Panc1 (cell line): ENCODE results near the gene GBX1. TPM values are rescaled to one million over a fixed set of nuclear protein-coding genes. Genes with fewer than 3 reads are reported as not detected.

Experiments
- ATAC-seq: fragments of 200-7000 bp; cut with Tn5 transposase; 2 replicates; pipeline ENCODE4 v1.9.1; 2020; ENCODE audit warnings: mild to moderate bottlenecking, moderate library complexity
- BruUV-seq: library from RNA; stranded (reverse); fragments of 400-500 nt; replicated peaks from 2 replicates; lab custom pipeline; 2021; lab: Mats Ljungman, UMichigan
- CTCF ChIA-PET: fragments of 300-600 bp; sonication (Branson Sonifier 250); formaldehyde crosslinking; loops from one replicate; lab custom pipeline; 2022; ENCODE audit warnings: antibody characterized with exemption; lab: Charles Lee
- POLR2A ChIA-PET: fragments of 300-600 bp; sonication (Branson Sonifier 250); formaldehyde crosslinking; loops from one replicate; lab custom pipeline; 2022; ENCODE audit warnings: antibody characterized with exemption; lab: Charles Lee
- DNase-seq: peaks from one replicate; pipeline ENCODE4 v3.0.0-alpha.2; 2010; ENCODE audit warnings: low read depth, low spot score
- H3K27ac ChIP-seq: 2 replicates; pipeline ENCODE4 v1.5.1; 2011; ENCODE audit warnings: mild to moderate bottlenecking, low read length, inconsistent platforms
- H3K27me3 ChIP-seq: fragments of 200-500 bp; sonication (Bioruptor generic); 2 replicates; pipeline ENCODE4 v1.6.0; 2014; ENCODE audit warnings: low read length, inconsistent platforms; ENCODE audit not compliant: control insufficient read depth, insufficient read depth
- H3K36me3 ChIP-seq: fragments of 200-500 bp; sonication (Bioruptor generic); 2 replicates; pipeline ENCODE4 v1.5.1; 2014; ENCODE audit warnings: inconsistent platforms, mild to moderate bottlenecking, low read length, moderate library complexity; ENCODE audit not compliant: control insufficient read depth, insufficient read depth
- H3K4me1 ChIP-seq: 2 replicates; pipeline ENCODE4 v1.5.1; 2011; ENCODE audit warnings: inconsistent platforms, mild to moderate bottlenecking, low read length, moderate library complexity; ENCODE audit not compliant: control insufficient read depth, insufficient read depth
- H3K4me3 ChIP-seq, 2 experiments: 2 replicates each; pipeline ENCODE4 v1.5.1; 2011 to 2012; ENCODE audit warnings: low read depth in 2 of 2, low read length in 2 of 2, mild to moderate bottlenecking in 2 of 2, inconsistent platforms in 1 of 2, moderate library complexity in 1 of 2
- H3K9me3 ChIP-seq: fragments of 200-500 bp; sonication (Bioruptor generic); 2 replicates; pipeline ENCODE4 v1.5.1; 2014; ENCODE audit warnings: low read depth, mild to moderate bottlenecking, inconsistent platforms, low read length, moderate library complexity; ENCODE audit not compliant: control insufficient read depth, insufficient read depth
- CTCF ChIP-seq: fragments of 450-650 bp; IDR thresholded peaks from 2 replicates; pipeline ENCODE4 v1.5.1; 2017; ENCODE audit warnings: mild to moderate bottlenecking
- POLR2AphosphoS5 ChIP-seq: IDR thresholded peaks from 2 replicates; pipeline ENCODE4 v1.6.1; 2012; ENCODE audit warnings: mild to moderate bottlenecking, low read depth, low read length, moderate library complexity
- REST ChIP-seq, 2 experiments: IDR thresholded peaks; 2 replicates each; pipeline ENCODE4 v1.6.1; 2011 to 2012; ENCODE audit warnings: low read depth in 2 of 2, control low read depth in 1 of 2, low read length in 1 of 2, mild to moderate bottlenecking in 1 of 2, moderate library complexity in 1 of 2; ENCODE audit not compliant: insufficient read depth in 1 of 2
- SIN3A ChIP-seq: IDR thresholded peaks from 2 replicates; pipeline ENCODE4 v1.6.1; 2012; ENCODE audit warnings: low read depth, mild to moderate bottlenecking, low read length, moderate library complexity, borderline replicate concordance; ENCODE audit not compliant: insufficient read depth
- TCF7L2 ChIP-seq: IDR thresholded peaks from 2 replicates; pipeline ENCODE4 v1.6.1; 2011; ENCODE audit warnings: mild to moderate bottlenecking, low read depth, low read length, inconsistent platforms
- in situ Hi-C: cut with HindIII; loops from 2 replicates; pipeline ENCODE4 v1.10.0; 2016; ENCODE audit warnings: low sequenced_read_pairs, low pct_unique_long_range_greater_than_20kb
- intact Hi-C: fragments of 100-400 bp; cut with micrococcal nuclease; formaldehyde crosslinking; loops from one replicate; pipeline ENCODE4 v1.10.0; 2022; ENCODE audit not compliant: unreplicated experiment
- total RNA-seq: library from RNA; stranded (reverse); gene quantifications from one replicate; pipeline ENCODE4 v1.2.1, GENCODE V29; 2021; ENCODE audit not compliant: unreplicated experiment

GBX1 gene
- total RNA-seq, 1 experiment from 2014 or later: not detected

GRCh38 chr7:151142686-151143040 lies 24.8 kb downstream of the GBX1 start:
- ATAC-seq (no peak), DNase-seq (no peak)
- TF ChIP-seq POLR2AphosphoS5 (no peak), REST (IDR thresholded peaks at IDR 0.05; ENCODE audit: insufficient read depth in 1 of 2, low read depth in 2 of 2, low read length in 1 of 2) (no peak), TCF7L2 (no peak), SIN3A (no peak), CTCF (no peak)
- ChIA-PET CTCF (interaction anchor here (0.6 kb wide), 1 partner anchor 462 kb away, joined by 8 read pairs; no protein-coding TSS in a partner anchor), POLR2A (no interaction called here)
- BruUV-seq: no TSS peak
- intact Hi-C loops: no loop called here
- Histone ChIP-seq H3K4me1 (no peaks in the 10 kb centered on the region), H3K27ac (no peak overlapping the region), H3K4me3 (no peak overlapping the region), H3K9me3 (no peaks in the 10 kb centered on the region), H3K36me3 (no peaks in the 10 kb centered on the region), H3K27me3 (no peaks in the 10 kb centered on the region)
- in situ Hi-C loops: no loop called here

DNA sequence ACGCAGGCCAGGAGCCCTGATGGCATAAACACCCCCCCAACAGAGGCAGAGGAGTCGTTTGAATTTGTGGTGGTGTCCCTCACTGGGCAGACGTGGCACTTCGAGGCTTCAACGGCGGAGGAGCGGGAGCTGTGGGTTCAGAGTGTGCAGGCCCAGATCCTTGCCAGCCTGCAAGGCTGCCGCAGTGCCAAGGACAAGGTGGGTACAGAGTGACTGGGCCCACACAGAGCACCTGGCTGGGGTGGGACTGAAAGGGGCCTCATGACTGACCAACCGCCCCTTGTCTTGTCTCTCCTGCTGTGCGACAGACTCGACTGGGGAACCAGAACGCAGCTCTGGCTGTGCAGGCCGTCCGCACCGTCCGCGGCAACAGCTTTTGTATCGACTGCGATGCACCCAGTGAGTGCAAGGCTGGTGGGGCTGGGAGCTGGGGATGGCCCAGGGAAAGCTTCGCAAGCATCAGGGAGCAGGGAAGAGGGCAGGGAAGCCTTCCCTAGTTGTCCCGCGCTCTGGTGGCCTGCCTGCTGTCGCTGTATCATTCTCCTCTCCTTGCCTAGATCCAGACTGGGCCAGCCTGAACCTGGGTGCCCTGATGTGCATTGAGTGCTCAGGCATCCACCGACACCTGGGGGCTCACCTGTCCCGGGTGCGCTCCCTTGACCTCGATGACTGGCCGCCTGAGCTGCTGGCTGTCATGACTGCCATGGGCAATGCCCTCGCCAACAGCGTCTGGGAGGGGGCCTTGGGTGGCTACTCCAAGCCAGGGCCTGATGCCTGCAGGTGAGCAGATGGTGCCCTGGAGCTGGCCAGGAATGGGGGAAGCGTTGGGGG lies 25.4 kb downstream of the GBX1 start:
- POLR2A ChIA-PET: no interaction called here
- no peaks in the 10 kb centered on the region for H3K36me3 ChIP-seq
- CTCF ChIA-PET: interaction anchor here (0.5 to 1.6 kb wide), 2 partner anchors 18 to 179 kb away, joined by 5 to 6 read pairs; no protein-coding TSS in a partner anchor

More for the DNA sequence above, 25.4 kb downstream of the GBX1 start:
- no peaks in the 10 kb centered on the region for H3K27me3 ChIP-seq
- H3K4me3 ChIP-seq: no peak overlapping the region
- DNase-seq (no peak), ATAC-seq (no peak)
- no TSS peak for BruUV-seq
- H3K9me3 ChIP-seq: no peaks in the 10 kb centered on the region
- no peak for TF ChIP-seq CTCF
- TF ChIP-seq POLR2AphosphoS5: no peak
- no peak for TF ChIP-seq REST (IDR thresholded peaks at IDR 0.05; ENCODE audit: insufficient read depth in 1 of 2, low read depth in 2 of 2, low read length in 1 of 2)
- no peak for TF ChIP-seq TCF7L2
- TF ChIP-seq SIN3A: no peak
- intact Hi-C loops: no loop called here
- H3K4me1 ChIP-seq: no peaks in the 10 kb centered on the region
- in situ Hi-C loops: no loop called here
- no peak overlapping the region for H3K27ac ChIP-seq
